CD4-positive, CD25-positive, alpha-beta regulatory T cell (primary cell): ENCODE measurements around the gene CSTF3. TPM values are rescaled to one million over a fixed set of nuclear protein-coding genes. Genes with fewer than 3 reads are reported as not detected.

Experiments
- polyA plus RNA-seq, 4 donors: library from polyadenylated mRNA; unstranded; fragments of 300-500 nt; fragmentation: Illumina TruSeq; gene quantifications; one replicate each; pipeline ENCODE4 v1.2.3, GENCODE V29; 2021
- total RNA-seq: library from RNA; stranded (reverse); gene quantifications from one replicate; pipeline ENCODE4 v1.2.3, GENCODE V29; 2022

CSTF3 gene
- total and polyA plus RNA-seq, 5 donors from 2014 or later: 14.3 to 21.4 (median 16.5) TPM

Other genes with a start within 250 kb of the CSTF3 start
- gene DEPDC7, start 145.6 kb downstream of the CSTF3 start, total RNA-seq: 0.64 TPM
- 1 to 10 TPM in 2 of 4 donors, under 1 TPM in 2; 0.60 to 1.5 (median 0.98) TPM for gene DEPDC7, start 145.6 kb downstream of the CSTF3 start, polyA plus RNA-seq
- 17.0 TPM for gene TCP11L1, start 121.9 kb downstream of the CSTF3 start, total RNA-seq
- gene TCP11L1, start 121.9 kb downstream of the CSTF3 start, polyA plus RNA-seq: 1 to 10 TPM; 4.3 to 6.7 (median 6.1) TPM
- 47.5 TPM for gene HIPK3, start 95.9 kb upstream of the CSTF3 start, total RNA-seq
- gene HIPK3, start 95.9 kb upstream of the CSTF3 start, polyA plus RNA-seq: 10 to 100 TPM; 18.7 to 28.5 (median 25.7) TPM
- gene KIAA1549L, start 214.6 kb upstream of the CSTF3 start, total RNA-seq: not detected
- gene KIAA1549L, start 214.6 kb upstream of the CSTF3 start, polyA plus RNA-seq: not detected